ENCODE results near the gene HERC6.

Gene HERC6

GRCh38 chr4:88481537-88481936 is 102.9 kb downstream of the HERC6 start:
- TF ChIP-seq CEBPB (IDR thresholded peaks at IDR 0.05), result no peak
- TF ChIP-seq RAD21 (IDR thresholded peaks at IDR 0.05; ENCODE audit: low read depth), result no peak

- no peak for TF ChIP-seq YY1 (IDR thresholded peaks at IDR 0.05; ENCODE audit: low read depth)
- no peak for TF ChIP-seq TCF12 (IDR thresholded peaks at IDR 0.05; ENCODE audit: low read depth)
- no peak for TF ChIP-seq TAF1 (IDR thresholded peaks at IDR 0.05; ENCODE audit: low read depth)
- TF ChIP-seq, protein P1, sequence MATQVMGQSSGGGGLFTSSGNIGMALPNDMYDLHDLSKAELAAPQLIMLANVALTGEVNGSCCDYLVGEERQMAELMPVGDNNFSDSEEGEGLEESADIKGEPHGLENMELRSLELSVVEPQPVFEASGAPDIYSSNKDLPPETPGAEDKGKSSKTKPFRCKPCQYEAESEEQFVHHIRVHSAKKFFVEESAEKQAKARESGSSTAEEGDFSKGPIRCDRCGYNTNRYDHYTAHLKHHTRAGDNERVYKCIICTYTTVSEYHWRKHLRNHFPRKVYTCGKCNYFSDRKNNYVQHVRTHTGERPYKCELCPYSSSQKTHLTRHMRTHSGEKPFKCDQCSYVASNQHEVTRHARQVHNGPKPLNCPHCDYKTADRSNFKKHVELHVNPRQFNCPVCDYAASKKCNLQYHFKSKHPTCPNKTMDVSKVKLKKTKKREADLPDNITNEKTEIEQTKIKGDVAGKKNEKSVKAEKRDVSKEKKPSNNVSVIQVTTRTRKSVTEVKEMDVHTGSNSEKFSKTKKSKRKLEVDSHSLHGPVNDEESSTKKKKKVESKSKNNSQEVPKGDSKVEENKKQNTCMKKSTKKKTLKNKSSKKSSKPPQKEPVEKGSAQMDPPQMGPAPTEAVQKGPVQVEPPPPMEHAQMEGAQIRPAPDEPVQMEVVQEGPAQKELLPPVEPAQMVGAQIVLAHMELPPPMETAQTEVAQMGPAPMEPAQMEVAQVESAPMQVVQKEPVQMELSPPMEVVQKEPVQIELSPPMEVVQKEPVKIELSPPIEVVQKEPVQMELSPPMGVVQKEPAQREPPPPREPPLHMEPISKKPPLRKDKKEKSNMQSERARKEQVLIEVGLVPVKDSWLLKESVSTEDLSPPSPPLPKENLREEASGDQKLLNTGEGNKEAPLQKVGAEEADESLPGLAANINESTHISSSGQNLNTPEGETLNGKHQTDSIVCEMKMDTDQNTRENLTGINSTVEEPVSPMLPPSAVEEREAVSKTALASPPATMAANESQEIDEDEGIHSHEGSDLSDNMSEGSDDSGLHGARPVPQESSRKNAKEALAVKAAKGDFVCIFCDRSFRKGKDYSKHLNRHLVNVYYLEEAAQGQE (IDR thresholded peaks at IDR 0.05; ENCODE audit: low read depth), result no peak
- TF ChIP-seq CREB1 (IDR thresholded peaks at IDR 0.05; ENCODE audit: low read depth), result no peak
- TF ChIP-seq, protein P2, sequence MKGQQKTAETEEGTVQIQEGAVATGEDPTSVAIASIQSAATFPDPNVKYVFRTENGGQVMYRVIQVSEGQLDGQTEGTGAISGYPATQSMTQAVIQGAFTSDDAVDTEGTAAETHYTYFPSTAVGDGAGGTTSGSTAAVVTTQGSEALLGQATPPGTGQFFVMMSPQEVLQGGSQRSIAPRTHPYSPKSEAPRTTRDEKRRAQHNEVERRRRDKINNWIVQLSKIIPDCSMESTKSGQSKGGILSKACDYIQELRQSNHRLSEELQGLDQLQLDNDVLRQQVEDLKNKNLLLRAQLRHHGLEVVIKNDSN (IDR thresholded peaks at IDR 0.05), result no peak
- no peak for TF ChIP-seq EGR1 (IDR thresholded peaks at IDR 0.05)
- no peak for TF ChIP-seq CEBPB (IDR thresholded peaks at IDR 0.05)
- no peak for TF ChIP-seq NFIC (IDR thresholded peaks at IDR 0.05)
- TF ChIP-seq EP300 (IDR thresholded peaks at IDR 0.05; ENCODE audit: borderline replicate concordance), result no peak
- TF ChIP-seq, protein P3, sequence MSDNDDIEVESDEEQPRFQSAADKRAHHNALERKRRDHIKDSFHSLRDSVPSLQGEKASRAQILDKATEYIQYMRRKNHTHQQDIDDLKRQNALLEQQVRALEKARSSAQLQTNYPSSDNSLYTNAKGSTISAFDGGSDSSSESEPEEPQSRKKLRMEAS (IDR thresholded peaks at IDR 0.05), result no peak
- no peak for TF ChIP-seq FOXM1 (IDR thresholded peaks at IDR 0.05; ENCODE audit: borderline replicate concordance, low read depth)
Measured at GRCh38 chr4:88489100-88489761, 110.6 kb downstream of the HERC6 start.
